Activated T-cell treated with anti-CD3 and anti-CD28 coated beads, Interleukin-2, amount 50 U/mL, for 72 hours (primary cell): ENCODE results near the gene MRGPRE. TPM values are rescaled to one million over a fixed set of nuclear protein-coding genes. Genes with fewer than 3 reads are reported as not detected.

ENCODE experiments used
- ATAC-seq, 2 donors: fragments of 150-1000 bp; cut with Tn5 transposase; replicated peaks in 1 of 2; 2 replicates each; pipeline ENCODE4 v1.10.0; 2021; ENCODE audit warnings: moderate library complexity in 2 of 2, mild to moderate bottlenecking in 1 of 2
- DNase-seq, 2 donors: peaks; one replicate each; pipeline ENCODE4 v3.0.0; 2021 to 2022; ENCODE audit warnings: mixed read lengths in 1 of 2
- H3K27ac Mint-ChIP-seq: one replicate; pipeline ENCODE4 v1.8.0; 2022; ENCODE audit warnings: mild to moderate bottlenecking, moderate library complexity, mixed read lengths
- H3K27me3 Mint-ChIP-seq: one replicate; pipeline ENCODE4 v1.8.0; 2022; ENCODE audit warnings: low read depth, mixed read lengths
- H3K36me3 Mint-ChIP-seq, 2 donors: one replicate each; pipeline ENCODE4 v1.8.0; 2022; ENCODE audit warnings: mixed read lengths in 2 of 2, mild to moderate bottlenecking in 1 of 2; ENCODE audit not compliant: insufficient read depth in 2 of 2
- H3K4me1 Mint-ChIP-seq: one replicate; pipeline ENCODE4 v1.8.0; 2022; ENCODE audit warnings: low read depth, mixed read lengths
- H3K4me3 Mint-ChIP-seq, 2 donors: one replicate each; pipeline ENCODE4 v1.8.0; 2022; ENCODE audit warnings: mild to moderate bottlenecking in 2 of 2, mixed read lengths in 2 of 2, moderate library complexity in 2 of 2
- H3K9me3 Mint-ChIP-seq, 2 donors: one replicate each; pipeline ENCODE4 v1.8.0; 2022; ENCODE audit warnings: mixed read lengths in 2 of 2
- total RNA-seq, 2 donors: library from RNA; stranded (reverse); gene quantifications; one replicate each; pipeline ENCODE4 v1.2.3, GENCODE V29; 2022

The MRGPRE gene
- total RNA-seq, 2 donors from 2014 or later = not detected

GRCh38 chr11:3213659-3214419 is 18.4 kb downstream of the MRGPRE start:
- Mint-ChIP-seq H3K27ac (no peak overlapping the region), H3K36me3 (peaks cover 0 to 3% of the 10 kb centered on the region in 2 donors), H3K4me3 (no peak overlapping the region), H3K9me3 (peaks cover 0 to 5% of the 10 kb centered on the region in 2 donors), H3K27me3 (no peaks in the 10 kb centered on the region), H3K4me1 (no peaks in the 10 kb centered on the region)
- DNase-seq = no peak
- ATAC-seq = no peak

GRCh38 chr11:3208272-3208671 is 23.9 kb downstream of the MRGPRE start:
- H3K27me3 Mint-ChIP-seq = no peaks in the 10 kb centered on the region

DNA sequence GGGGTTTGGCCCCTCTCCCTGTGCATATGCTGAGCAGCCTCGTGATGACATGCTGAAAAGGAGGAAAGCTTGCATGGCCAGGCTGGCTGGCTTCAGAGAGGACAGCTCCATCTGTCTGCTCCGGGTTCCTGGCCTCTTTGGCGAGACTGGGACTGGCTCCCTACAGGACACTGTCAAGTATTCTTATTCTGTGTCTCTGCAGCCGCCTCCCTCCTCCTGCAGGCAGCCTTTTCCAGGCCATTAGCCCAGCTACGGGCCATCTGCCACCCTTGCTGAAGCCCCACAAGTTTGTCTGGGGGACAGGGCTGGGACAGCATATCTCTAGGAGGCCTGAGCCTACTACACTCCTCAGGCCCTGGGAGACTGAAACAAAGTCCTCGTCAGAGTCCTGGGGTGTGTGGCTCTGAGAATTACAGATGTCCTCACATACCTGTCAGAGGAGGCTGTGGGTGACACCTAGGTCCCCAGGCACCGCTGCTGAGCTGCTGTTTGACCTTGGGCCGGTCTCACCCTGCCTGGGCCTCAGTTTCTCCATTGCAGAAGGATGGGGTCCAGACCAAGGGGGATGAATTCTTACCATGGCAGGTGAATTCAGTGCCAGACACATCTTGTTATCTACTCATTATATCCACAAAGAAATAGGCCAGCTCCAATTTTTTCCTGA is 24.6 kb downstream of the MRGPRE start:
- ATAC-seq = no peak
- no peak for DNase-seq
- Mint-ChIP-seq H3K27me3 (peaks cover 3% of the 10 kb centered on the region), H3K27ac (no peak overlapping the region), H3K9me3 (peaks cover 0 to 5% of the 10 kb centered on the region in 2 donors), H3K4me1 (peaks cover 2% of the 10 kb centered on the region), H3K36me3 (peaks cover 0 to 3% of the 10 kb centered on the region in 2 donors), H3K4me3 (no peak overlapping the region)

More at GRCh38 chr11:3208272-3208671, 23.9 kb downstream of the MRGPRE start:
- Mint-ChIP-seq H3K4me3 (no peak overlapping the region), H3K9me3 (peaks cover 0 to 5% of the 10 kb centered on the region in 2 donors), H3K27ac (no peak overlapping the region), H3K4me1 (no peaks in the 10 kb centered on the region), H3K36me3 (peaks cover 0 to 3% of the 10 kb centered on the region in 2 donors)
- DNase-seq = no peak
- no peak for ATAC-seq

GRCh38 chr11:3206922-3207204 is 25.4 kb downstream of the MRGPRE start:
- Mint-ChIP-seq H3K27me3 (peaks cover 8% of the 10 kb centered on the region), H3K36me3 (peaks cover 0 to 3% of the 10 kb centered on the region in 2 donors), H3K4me1 (peaks cover 6% of the 10 kb centered on the region), H3K9me3 (peaks cover 0 to 3% of the 10 kb centered on the region in 2 donors), H3K27ac (no peak overlapping the region), H3K4me3 (no peak overlapping the region)
- ATAC-seq = no peak
- DNase-seq = no peak

- no peak for ATAC-seq
Measured at GRCh38 chr11:3206156-3206921, 25.9 kb downstream of the MRGPRE start.

DNA sequence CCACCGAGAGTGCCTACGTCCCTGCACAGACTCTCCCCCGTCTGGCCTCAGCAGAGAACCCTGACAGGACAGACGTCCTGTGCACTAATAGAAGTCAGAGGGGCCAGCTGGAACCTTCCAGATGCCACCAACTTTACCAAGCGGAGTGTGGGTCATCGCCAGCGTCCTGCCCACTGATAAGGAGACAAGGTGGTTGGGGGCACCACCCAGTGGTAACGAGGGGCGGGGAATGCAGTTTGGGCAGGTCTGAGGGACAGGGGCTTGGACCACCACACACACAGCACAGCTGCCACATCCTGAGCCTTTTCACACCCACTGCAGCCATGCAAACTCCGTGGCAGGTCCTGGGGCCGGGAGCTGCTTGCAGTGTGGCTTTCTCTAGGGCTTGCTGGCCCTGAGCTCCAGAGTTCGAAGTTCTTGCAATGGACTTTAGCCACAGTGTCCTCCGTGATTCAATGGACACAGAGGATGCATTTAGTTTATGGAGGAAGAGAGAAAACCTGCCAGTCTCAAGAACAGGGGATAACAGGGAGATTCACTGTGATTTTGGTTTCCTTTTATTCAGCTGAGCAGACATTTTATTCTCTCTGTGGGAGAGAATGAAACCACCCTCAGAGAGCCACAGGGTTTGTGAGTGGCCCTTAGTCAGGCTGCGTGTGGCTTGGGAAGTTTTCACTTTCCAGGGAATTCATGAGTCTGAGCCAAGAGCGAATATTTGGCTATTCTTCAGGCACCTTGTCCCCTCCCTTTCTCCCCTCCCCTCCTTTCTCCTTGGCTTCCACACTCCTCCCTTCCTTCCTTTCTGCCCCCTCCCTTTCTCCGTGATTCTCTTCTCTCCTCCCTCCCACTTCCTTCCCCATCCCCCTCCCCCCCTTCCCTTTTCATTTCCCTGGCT is 26.7 kb downstream of the MRGPRE start:
- Mint-ChIP-seq H3K36me3 (no peaks in the 10 kb centered on the region), H3K27ac (no peak overlapping the region), H3K4me3 (no peak overlapping the region), H3K9me3 (no peaks in the 10 kb centered on the region), H3K27me3 (peaks cover 8% of the 10 kb centered on the region), H3K4me1 (peaks cover 6% of the 10 kb centered on the region)
- no peak for ATAC-seq
- DNase-seq = no peak

More at GRCh38 chr11:3206156-3206921, 25.9 kb downstream of the MRGPRE start:
- Mint-ChIP-seq H3K9me3 (no peaks in the 10 kb centered on the region), H3K36me3 (no peaks in the 10 kb centered on the region), H3K4me1 (peaks cover 6% of the 10 kb centered on the region), H3K27ac (no peak overlapping the region), H3K4me3 (no peak overlapping the region), H3K27me3 (peaks cover 8% of the 10 kb centered on the region)
- DNase-seq = no peak

- Mint-ChIP-seq H3K9me3 (no peaks in the 10 kb centered on the region), H3K27me3 (peaks cover 8% of the 10 kb centered on the region), H3K27ac (no peak overlapping the region), H3K4me1 (peaks cover 6% of the 10 kb centered on the region), H3K36me3 (no peaks in the 10 kb centered on the region), H3K4me3 (no peak overlapping the region)
- no peak for ATAC-seq
- DNase-seq = no peak
Measured at GRCh38 chr11:3204141-3205015, 27.8 kb downstream of the MRGPRE start.

GRCh38 chr11:3203221-3204043 is 28.8 kb downstream of the MRGPRE start:
- Mint-ChIP-seq H3K27ac (no peak overlapping the region), H3K4me3 (no peak overlapping the region), H3K9me3 (no peaks in the 10 kb centered on the region), H3K36me3 (no peaks in the 10 kb centered on the region), H3K27me3 (peaks cover 8% of the 10 kb centered on the region), H3K4me1 (peaks cover 6% of the 10 kb centered on the region)
- ATAC-seq (no peak), DNase-seq (no peak)

DNA sequence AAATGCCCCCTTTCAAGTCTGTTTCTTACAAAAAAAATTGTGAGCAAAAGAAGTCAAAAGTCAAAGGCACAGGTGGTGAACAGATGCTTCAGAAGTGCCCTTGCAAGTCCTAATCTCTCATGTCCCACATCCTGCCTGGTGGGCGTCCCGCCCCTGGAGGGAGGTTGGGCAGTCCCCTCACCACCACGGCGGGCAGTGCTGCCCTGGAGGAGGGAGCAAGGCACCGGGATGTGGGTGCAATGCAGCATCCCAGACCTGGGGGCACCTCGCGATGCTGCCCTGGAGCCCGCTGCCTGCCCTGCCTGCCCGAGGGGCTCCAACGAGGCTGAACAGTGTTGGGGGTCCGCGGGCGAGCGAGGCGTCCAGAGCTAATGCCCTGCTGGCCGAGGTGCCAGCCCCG is 29.5 kb downstream of the MRGPRE start:
- peak in 1 of 2 donors; percentile 13 for DNase-seq
- Mint-ChIP-seq H3K9me3 (no peaks in the 10 kb centered on the region), H3K36me3 (no peaks in the 10 kb centered on the region)

GRCh38 chr11:3202305-3202704 is 29.9 kb downstream of the MRGPRE start:
- Mint-ChIP-seq H3K36me3 (no peaks in the 10 kb centered on the region), H3K9me3 (no peaks in the 10 kb centered on the region), H3K4me3 (no peak overlapping the region)

More for the DNA sequence above, 29.5 kb downstream of the MRGPRE start:
- ATAC-seq = peak in 1 of 2 donors; percentile 36
- no peak overlapping the region for H3K4me3 Mint-ChIP-seq
- peaks cover 8% of the 10 kb centered on the region for H3K27me3 Mint-ChIP-seq
- H3K27ac Mint-ChIP-seq = no peak overlapping the region
- H3K4me1 Mint-ChIP-seq = peaks cover 6% of the 10 kb centered on the region

DNA sequence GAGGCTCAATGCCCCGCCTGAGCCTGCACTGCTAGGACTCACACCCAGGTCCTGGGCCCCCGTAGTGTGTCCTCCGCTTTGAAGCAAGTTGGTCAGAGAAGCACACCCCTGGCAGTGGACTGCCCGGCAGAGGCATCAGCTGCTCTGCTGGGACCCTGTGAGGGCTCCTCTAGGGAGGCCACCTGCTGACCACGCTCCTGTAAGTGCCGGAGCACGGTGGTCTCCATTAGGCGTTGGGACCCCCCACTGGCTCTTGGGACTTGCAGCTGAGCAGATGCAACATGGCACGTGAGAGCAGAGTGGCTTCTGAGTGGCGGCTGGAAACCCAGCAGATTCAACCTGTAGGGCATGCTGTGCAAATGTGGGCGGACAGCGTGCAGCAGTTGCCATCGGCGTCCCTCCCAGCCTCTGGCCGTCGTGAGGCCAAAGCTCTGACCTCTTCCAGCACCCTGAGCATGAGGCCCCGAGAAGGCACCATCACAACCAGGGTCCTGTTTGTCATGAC is 30.5 kb downstream of the MRGPRE start:
- DNase-seq = no peak
- Mint-ChIP-seq H3K36me3 (no peaks in the 10 kb centered on the region), H3K4me1 (peaks cover 6% of the 10 kb centered on the region), H3K27me3 (peaks cover 8% of the 10 kb centered on the region), H3K9me3 (no peaks in the 10 kb centered on the region), H3K4me3 (no peak overlapping the region), H3K27ac (no peak overlapping the region)
- no peak for ATAC-seq

More at GRCh38 chr11:3202305-3202704, 29.9 kb downstream of the MRGPRE start:
- Mint-ChIP-seq H3K27me3 (peaks cover 8% of the 10 kb centered on the region), H3K4me1 (peaks cover 6% of the 10 kb centered on the region), H3K27ac (no peak overlapping the region)
- no peak for DNase-seq
- no peak for ATAC-seq
